ENCODE measurements around the gene NRXN3.

Gene NRXN3

DNA sequence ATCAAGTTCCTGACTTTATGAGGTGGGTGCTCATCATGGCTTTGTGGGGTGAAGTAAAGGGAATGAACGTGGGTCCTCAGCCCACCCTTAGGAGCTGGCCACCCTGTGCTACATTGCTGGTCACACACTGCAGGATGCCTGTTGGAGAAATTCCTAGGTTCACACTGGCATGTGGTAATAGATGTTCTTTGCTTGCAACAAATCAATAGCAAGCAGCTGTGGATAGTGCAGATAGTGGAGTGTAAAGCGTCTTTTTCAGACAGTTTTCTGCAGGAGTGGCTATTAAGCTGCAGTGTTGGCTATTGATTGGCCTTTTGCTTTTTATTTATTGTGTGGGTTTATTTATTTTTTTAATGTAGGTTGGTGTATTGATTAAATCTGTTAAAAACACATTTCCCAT, 822.7 kb downstream of the NRXN3 start:
- no peak for DNase-seq (ENCODE audit: low read depth)
- H3K4me3 ChIP-seq (ENCODE audit: low read depth, low read length), result no peak overlapping the region
- TF ChIP-seq CTCF (IDR thresholded peaks at IDR 0.05; ENCODE audit: low read depth, low read length, missing control alignments), result no peak

DNA sequence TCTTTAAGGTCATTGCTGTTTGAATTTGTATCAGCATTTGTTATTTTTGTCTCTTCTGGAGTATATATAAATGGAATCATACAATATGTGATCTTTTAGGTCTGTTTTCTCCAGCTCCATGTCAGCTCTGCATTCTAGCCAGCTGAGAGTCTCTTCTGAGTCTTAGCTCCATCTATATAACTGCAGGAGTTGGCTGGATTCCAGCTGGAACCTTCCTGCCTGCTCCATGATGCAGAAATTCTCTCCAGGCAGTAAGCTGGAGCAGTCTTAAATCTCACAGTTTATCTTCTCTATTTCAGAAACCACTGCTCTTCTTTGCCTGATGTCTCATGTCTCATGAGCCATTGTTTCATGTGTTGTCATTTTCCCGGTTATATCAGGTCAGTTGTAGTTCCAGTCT, 827.6 kb downstream of the NRXN3 start:
- TF ChIP-seq CTCF (IDR thresholded peaks at IDR 0.05; ENCODE audit: low read depth, low read length, missing control alignments), result no peak
- H3K4me3 ChIP-seq (ENCODE audit: low read depth, low read length), result no peak overlapping the region
- DNase-seq (ENCODE audit: low read depth), result no peak

DNA sequence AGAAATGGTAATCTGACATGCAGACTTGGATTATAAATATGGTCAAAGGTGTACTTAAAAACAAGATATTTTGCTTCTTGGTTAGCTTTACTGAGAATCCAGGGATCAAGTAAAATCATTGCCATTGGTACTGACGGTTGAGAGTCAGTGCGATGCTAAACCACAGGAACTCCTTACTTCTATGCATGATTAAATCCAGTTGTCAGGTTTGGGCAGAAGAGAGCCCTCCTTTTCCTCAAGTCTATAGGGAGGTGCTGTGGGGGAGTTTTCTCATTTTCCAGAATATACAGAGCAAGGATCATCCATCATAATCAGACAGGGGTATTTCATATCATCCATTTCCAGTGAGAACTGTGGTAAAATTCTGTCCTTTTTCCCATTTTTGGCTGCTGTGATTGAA, 839.1 kb downstream of the NRXN3 start:
- H3K4me3 ChIP-seq (ENCODE audit: low read depth, low read length), result no peak overlapping the region
- no peak for DNase-seq (ENCODE audit: low read depth)
- TF ChIP-seq CTCF (IDR thresholded peaks at IDR 0.05; ENCODE audit: low read depth, low read length, missing control alignments), result no peak

GRCh38 chr14:79011091-79011919, 841.1 kb downstream of the NRXN3 start:
- DNase-seq (ENCODE audit: low read depth), result no peak
- no peak overlapping the region for H3K4me3 ChIP-seq (ENCODE audit: low read depth, low read length)
- peak; percentile 47 for TF ChIP-seq CTCF (IDR thresholded peaks at IDR 0.05; ENCODE audit: low read depth, low read length, missing control alignments)

GRCh38 chr14:79011920-79012204, 841.7 kb downstream of the NRXN3 start:
- no peak for TF ChIP-seq CTCF (IDR thresholded peaks at IDR 0.05; ENCODE audit: low read depth, low read length, missing control alignments)
- DNase-seq (ENCODE audit: low read depth), result no peak
- no peak overlapping the region for H3K4me3 ChIP-seq (ENCODE audit: low read depth, low read length)

GRCh38 chr14:79016828-79017505, 846.8 kb downstream of the NRXN3 start:
- no peak for DNase-seq (ENCODE audit: low read depth)

More at GRCh38 chr14:79016828-79017505, 846.8 kb downstream of the NRXN3 start:
- no peak overlapping the region for H3K4me3 ChIP-seq (ENCODE audit: low read depth, low read length)
- TF ChIP-seq CTCF (IDR thresholded peaks at IDR 0.05; ENCODE audit: low read depth, low read length, missing control alignments), result no peak
